Stomach smooth muscle (tissue), 2 donors: ENCODE measurements around the gene SLX1A.
A peak's percentile ranks its signal among the peaks of the same experiment; 100 is the strongest.
"Not testable (repeated sequence)": the region's sequence is repeated elsewhere in the genome, so short reads cannot be mapped to it uniquely, and the experiment has no call there.

Experiments used
- H3K27ac ChIP-seq: one replicate; pipeline ENCODE4 v1.7.0; 2013; ENCODE audit warnings: mild to moderate bottlenecking, low read length, inconsistent platforms
- H3K27me3 ChIP-seq, 2 donors: one replicate each; pipeline ENCODE4 v1.7.0; 2013; ENCODE audit warnings: low read length in 2 of 2; ENCODE audit not compliant: insufficient read depth in 2 of 2, control insufficient read depth in 1 of 2
- H3K36me3 ChIP-seq, 2 donors: one replicate each; pipeline ENCODE4 v1.7.0; 2013; ENCODE audit warnings: low read length in 2 of 2; ENCODE audit not compliant: control insufficient read depth in 2 of 2, insufficient read depth in 2 of 2
- H3K4me1 ChIP-seq: one replicate; pipeline ENCODE4 v1.7.0; 2013; ENCODE audit warnings: low read length; ENCODE audit not compliant: control insufficient read depth, insufficient read depth
- H3K4me3 ChIP-seq, 2 donors: one replicate each; pipeline ENCODE4 v1.7.0; 2013; ENCODE audit warnings: low read length in 2 of 2
- H3K9ac ChIP-seq, 2 donors: one replicate each; pipeline ENCODE4 v1.7.0; 2013; ENCODE audit warnings: low read length in 2 of 2, mild to moderate bottlenecking in 1 of 2
- H3K9me3 ChIP-seq, 2 donors: one replicate each; pipeline ENCODE4 v1.7.0; 2013; ENCODE audit warnings: low read length in 2 of 2; ENCODE audit not compliant: control insufficient read depth in 2 of 2
- donor health status: healthy.
- donor health status: Pancreatic carcinoma.

Gene SLX1A

GRCh38 chr16:30194172-30194925 is 674 bp downstream of the SLX1A start:
- not testable (repeated sequence) for H3K9me3 ChIP-seq, H3K9ac ChIP-seq, H3K4me1 ChIP-seq, H3K27ac ChIP-seq, H3K27me3 ChIP-seq, H3K36me3 ChIP-seq
- peak overlapping the region in 1 of 2 donors; percentile 49 for H3K4me3 ChIP-seq

- not testable (repeated sequence) for H3K9me3 ChIP-seq, H3K27ac ChIP-seq
Measured at GRCh38 chr16:30197001-30197400, 3.3 kb downstream of the SLX1A start.

GRCh38 chr16:30199049-30199448 is 5.4 kb downstream of the SLX1A start, which contains the start of gene SULT1A3:
TSS of gene SULT1A3 (plus strand) at chr16:30199255. CDS start at chr16:30200729, 1,474 bp downstream.
- not testable (repeated sequence) for H3K36me3 ChIP-seq

More at GRCh38 chr16:30197001-30197400, 3.3 kb downstream of the SLX1A start:
- not testable (repeated sequence) for H3K36me3 ChIP-seq, H3K9ac ChIP-seq, H3K27me3 ChIP-seq, H3K4me1 ChIP-seq, H3K4me3 ChIP-seq

GRCh38 chr16:30199608-30200343 is 6.1 kb downstream of the SLX1A start:
- H3K27me3 ChIP-seq, H3K4me1 ChIP-seq, H3K27ac ChIP-seq, H3K9ac ChIP-seq, H3K4me3 ChIP-seq, H3K36me3 ChIP-seq, H3K9me3 ChIP-seq: not testable (repeated sequence)

More at GRCh38 chr16:30199049-30199448, 5.4 kb downstream of the SLX1A start, which contains the start of gene SULT1A3:
- not testable (repeated sequence) for H3K4me1 ChIP-seq, H3K27me3 ChIP-seq, H3K9me3 ChIP-seq, H3K27ac ChIP-seq, H3K9ac ChIP-seq, H3K4me3 ChIP-seq

- H3K27ac ChIP-seq, H3K9me3 ChIP-seq, H3K27me3 ChIP-seq, H3K36me3 ChIP-seq, H3K4me1 ChIP-seq, H3K9ac ChIP-seq: not testable (repeated sequence)
- peak overlapping the region in 1 of 2 donors; percentile 64 for H3K4me3 ChIP-seq
Measured at GRCh38 chr16:30205541-30206236, 12.0 kb downstream of the SLX1A start.

DNA sequence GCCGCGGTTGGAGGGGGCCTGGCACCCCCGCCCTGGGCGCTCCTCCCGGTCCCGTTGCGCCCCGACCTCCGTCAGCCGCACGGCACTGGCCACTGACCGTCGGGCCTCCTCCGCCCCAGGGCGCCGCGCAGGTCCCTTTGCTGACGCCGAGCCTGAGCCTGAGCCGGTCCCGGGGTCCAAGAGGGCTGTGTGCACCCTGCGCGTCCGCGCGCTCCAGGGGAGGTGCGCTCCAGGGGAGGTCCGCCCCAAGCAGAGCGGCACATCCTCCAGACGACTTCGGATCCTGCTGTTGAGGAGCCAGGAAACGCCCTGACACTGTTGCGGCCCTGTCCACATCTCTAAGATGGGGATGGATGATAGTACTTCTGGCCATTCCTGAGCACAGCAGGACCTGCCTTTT is 12.6 kb downstream of the SLX1A start:
- H3K27ac ChIP-seq, H3K4me1 ChIP-seq, H3K9ac ChIP-seq, H3K9me3 ChIP-seq, H3K36me3 ChIP-seq, H3K27me3 ChIP-seq: not testable (repeated sequence)
- peak overlapping the region in 1 of 2 donors; percentile 64 for H3K4me3 ChIP-seq

- H3K9ac ChIP-seq, H3K4me1 ChIP-seq, H3K27ac ChIP-seq, H3K36me3 ChIP-seq, H3K27me3 ChIP-seq, H3K9me3 ChIP-seq, H3K4me3 ChIP-seq: not testable (repeated sequence)
Measured at GRCh38 chr16:30207063-30207704, 13.5 kb downstream of the SLX1A start.

DNA sequence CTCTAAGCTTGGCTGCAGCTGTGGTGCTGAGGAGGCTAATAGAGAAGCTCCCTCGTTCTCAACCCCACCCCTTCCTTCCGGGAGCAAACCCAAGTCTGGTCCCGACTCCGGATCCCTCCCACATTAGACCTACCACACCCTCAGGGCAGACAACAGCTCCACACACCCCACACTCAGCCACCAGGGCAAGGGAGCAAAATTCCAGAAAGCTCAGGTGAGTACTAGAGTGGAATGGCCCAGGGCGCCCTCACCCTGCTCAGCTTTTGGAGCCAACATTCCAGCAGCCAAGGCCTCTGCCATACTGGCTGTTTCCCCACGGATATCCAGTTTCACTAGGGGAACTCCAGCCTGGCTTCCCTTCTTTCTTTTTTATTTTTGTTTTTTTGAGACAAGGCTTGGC is 15.4 kb downstream of the SLX1A start:
- not testable (repeated sequence) for H3K36me3 ChIP-seq, H3K4me1 ChIP-seq, H3K4me3 ChIP-seq, H3K27me3 ChIP-seq, H3K9ac ChIP-seq, H3K9me3 ChIP-seq, H3K27ac ChIP-seq

- not testable (repeated sequence) for H3K27me3 ChIP-seq, H3K4me3 ChIP-seq, H3K9me3 ChIP-seq, H3K27ac ChIP-seq, H3K9ac ChIP-seq, H3K36me3 ChIP-seq, H3K4me1 ChIP-seq
Measured at GRCh38 chr16:30211414-30211813, 17.7 kb downstream of the SLX1A start.

- not testable (repeated sequence) for H3K4me3 ChIP-seq, H3K27me3 ChIP-seq, H3K27ac ChIP-seq, H3K4me1 ChIP-seq, H3K9ac ChIP-seq, H3K36me3 ChIP-seq, H3K9me3 ChIP-seq
Measured at GRCh38 chr16:30217082-30217481, 23.4 kb downstream of the SLX1A start.
